Dermis blood vessel endothelial cell (primary cell): ENCODE measurements around the gene MYO15B. TPM values are rescaled to one million over a fixed set of nuclear protein-coding genes. Genes with fewer than 3 reads are reported as not detected.
A peak's percentile ranks its signal among the peaks of the same experiment; 100 is the strongest.

Source experiments
- DNase-seq: peaks from one replicate; pipeline ENCODE4 v3.0.0; 2010
- total RNA-seq: library from RNA; depleted of rRNA; stranded (reverse); fragments of >200 nt; gene quantifications from 2 replicates; pipeline ENCODE4 v1.2.3, GENCODE V29; 2014

Gene MYO15B
- total RNA-seq, 1 donor from 2014 or later = 28.4 TPM

- DNase-seq = peak; percentile 99
These were observed 79.6 kb downstream of the MYO15B start, which contains the start of the genes RECQL5 and SAP30BP for GRCh38 chr17:75666959-75667790. TSS of gene RECQL5 (minus strand) at chr17:75667154. CDS start at chr17:75666557, 597 bp downstream. TSS of gene SAP30BP (plus strand) at chr17:75667338. CDS start at chr17:75667373, 35 bp downstream.

- DNase-seq = no peak
These were observed 80.2 kb downstream of the MYO15B start for GRCh38 chr17:75667825-75668224.

- no peak for DNase-seq
These were observed 80.9 kb downstream of the MYO15B start for GRCh38 chr17:75668489-75668888.

GRCh38 chr17:75670868-75671267, 83.3 kb downstream of the MYO15B start:
- DNase-seq = no peak

GRCh38 chr17:75672011-75672410, 84.4 kb downstream of the MYO15B start:
- DNase-seq = no peak

- no peak for DNase-seq
These were observed 85.9 kb downstream of the MYO15B start for GRCh38 chr17:75673487-75673886.

Other genes starting within 250 kb of the MYO15B start
- gene GRB2, start 182.1 kb upstream of the MYO15B start, total RNA-seq = 91.2 and 124 TPM in 2 replicates
- 50.4 and 70.6 TPM in 2 replicates for gene TMEM94, start 131.2 kb upstream of the MYO15B start, total RNA-seq
- gene CASKIN2, start 72.3 kb upstream of the MYO15B start, total RNA-seq = 12.1 and 30.4 TPM in 2 replicates
- gene TSEN54, start 71.3 kb upstream of the MYO15B start, total RNA-seq = 14.5 and 16.8 TPM in 2 replicates
- 14.8 and 21.9 TPM in 2 replicates for gene LLGL2, start 62.1 kb upstream of the MYO15B start, total RNA-seq
- 0.09 TPM in 1 of 2 replicates, not detected in the other for gene SMIM5, start 45.6 kb downstream of the MYO15B start, total RNA-seq
- gene RECQL5, start 79.4 kb downstream of the MYO15B start, total RNA-seq = 14.6 and 16.2 TPM in 2 replicates
- gene SAP30BP, start 79.5 kb downstream of the MYO15B start, total RNA-seq = 68.2 and 84.7 TPM in 2 replicates
- 34.4 and 125 TPM in 2 replicates for gene ITGB4, start 133.7 kb downstream of the MYO15B start, total RNA-seq
- 66.0 and 66.5 TPM in 2 replicates for gene GALK1, start 177.4 kb downstream of the MYO15B start, total RNA-seq
- 10.9 and 12.4 TPM in 2 replicates for gene UNK, start 197.0 kb downstream of the MYO15B start, total RNA-seq